ENCODE results near the gene BANF1. TPM values are rescaled to one million over a fixed set of nuclear protein-coding genes. Genes with fewer than 3 reads are reported as not detected.
A peak's percentile ranks its signal among the peaks of the same experiment; 100 is the strongest.

BANF1 gene
- total and polyA plus RNA-seq, 10 of the 15 experiments (the other 5 are each of a cell fraction or from before 2014, with no cell fraction given), result 99.0 to 574 (median 297) TPM

- TF ChIP-seq E2F8 (IDR thresholded peaks at IDR 0.05; ENCODE audit: low read depth, partially characterized antibody) (no peak), MLLT1 (IDR thresholded peaks at IDR 0.05) (no peak), BCL3 (IDR thresholded peaks at IDR 0.05; ENCODE audit: borderline replicate concordance, insufficient read depth, low read depth, low read length, poor library complexity, severe bottlenecking) (no peak), HDAC2 (IDR thresholded peaks at IDR 0.05) (no peak), SRF (IDR thresholded peaks at IDR 0.05; ENCODE audit: low read depth in 2 of 2, low read length in 2 of 2) (no peak), RELA (IDR thresholded peaks at IDR 0.05; ENCODE audit: borderline replicate concordance, partially characterized antibody) (peak; percentile 29), REST (IDR thresholded peaks at IDR 0.05; ENCODE audit: low read depth, low read length) (no peak), POLR2AphosphoS2 (IDR thresholded peaks at IDR 0.05; ENCODE audit: low read depth, low read length) (no peak), ATF2 (IDR thresholded peaks at IDR 0.05; ENCODE audit: low read length) (no peak), SMARCA5 (IDR thresholded peaks at IDR 0.05) (peak; percentile 95), ATF3 (IDR thresholded peaks at IDR 0.05; ENCODE audit: borderline replicate concordance, extremely low read depth, low read depth, low read length) (no peak), EGR1 (IDR thresholded peaks at IDR 0.05; ENCODE audit: borderline replicate concordance in 1 of 2, low read depth in 2 of 2, low read length in 2 of 2) (no peak), NKRF (conservative IDR thresholded peaks at IDR 0.05) (no peak), EED (IDR thresholded peaks at IDR 0.05; ENCODE audit: low read depth) (no peak)
Measured at GRCh38 chr11:65988791-65989592, 13.3 kb upstream of the BANF1 start (continued).
